ENCODE measurements around the gene THRSP. TPM values are rescaled to one million over a fixed set of nuclear protein-coding genes. Genes with fewer than 3 reads are reported as not detected.
"Not testable (repeated sequence)": the region's sequence is repeated elsewhere in the genome, so short reads cannot be mapped to it uniquely, and the experiment has no call there.

THRSP gene
- polyA plus RNA-seq, 3 donors, result 0.16 to 0.33 (median 0.26) TPM

DNA sequence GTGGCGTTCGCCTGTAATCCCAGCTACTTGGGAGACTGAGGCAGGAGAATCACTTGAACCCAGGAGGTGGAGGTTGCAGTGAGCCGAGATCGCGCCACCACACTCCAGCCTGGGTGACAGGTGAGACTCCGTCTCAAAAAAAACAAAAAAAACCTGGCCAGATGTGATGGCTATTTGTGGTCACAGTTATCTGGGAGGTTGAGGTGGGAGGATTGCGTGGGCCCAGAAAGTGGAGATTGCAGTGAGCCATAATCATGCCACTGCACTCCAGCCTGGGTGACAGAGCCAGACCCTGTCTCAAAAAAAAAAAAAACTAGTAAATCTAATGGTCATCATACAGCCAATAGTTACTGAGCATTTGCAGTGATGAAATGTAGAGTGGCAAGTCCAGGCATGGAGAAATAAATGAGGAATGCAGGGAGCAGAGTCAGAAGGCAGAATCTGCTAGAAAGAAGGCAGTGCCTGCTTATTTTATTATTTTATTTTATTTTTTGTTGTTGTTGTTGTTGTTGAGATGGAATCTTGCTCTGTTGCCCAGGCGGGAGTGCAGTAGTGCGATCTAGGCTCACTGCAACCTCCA lies 3.8 kb upstream of the THRSP start:
- DNase-seq (ENCODE audit: extremely low read depth in 1 of 11, low read depth in 9 of 11, low spot score in 4 of 11), result not testable (repeated sequence)

DNA sequence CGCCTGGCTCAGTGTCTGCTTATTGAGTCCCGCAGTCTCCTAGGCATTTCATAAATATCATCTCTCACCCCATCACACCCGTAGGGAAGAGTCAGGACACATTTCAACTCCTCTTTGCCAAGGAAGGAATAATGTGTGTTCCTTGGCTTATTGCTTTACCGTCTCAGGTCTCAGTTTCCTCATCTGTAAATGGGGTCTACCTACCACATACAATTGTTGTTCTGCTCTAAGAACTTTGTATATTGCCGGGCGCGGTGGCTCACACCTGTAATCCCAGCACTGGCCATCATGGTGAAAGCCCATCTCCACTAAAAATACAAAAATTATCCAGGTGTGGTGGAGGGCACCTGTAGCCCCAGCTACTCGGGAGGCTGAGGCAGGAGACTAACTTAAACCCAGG lies 3.1 kb upstream of the THRSP start:
- DNase-seq (ENCODE audit: extremely low read depth in 1 of 11, low read depth in 9 of 11, low spot score in 4 of 11), result no peak

DNA sequence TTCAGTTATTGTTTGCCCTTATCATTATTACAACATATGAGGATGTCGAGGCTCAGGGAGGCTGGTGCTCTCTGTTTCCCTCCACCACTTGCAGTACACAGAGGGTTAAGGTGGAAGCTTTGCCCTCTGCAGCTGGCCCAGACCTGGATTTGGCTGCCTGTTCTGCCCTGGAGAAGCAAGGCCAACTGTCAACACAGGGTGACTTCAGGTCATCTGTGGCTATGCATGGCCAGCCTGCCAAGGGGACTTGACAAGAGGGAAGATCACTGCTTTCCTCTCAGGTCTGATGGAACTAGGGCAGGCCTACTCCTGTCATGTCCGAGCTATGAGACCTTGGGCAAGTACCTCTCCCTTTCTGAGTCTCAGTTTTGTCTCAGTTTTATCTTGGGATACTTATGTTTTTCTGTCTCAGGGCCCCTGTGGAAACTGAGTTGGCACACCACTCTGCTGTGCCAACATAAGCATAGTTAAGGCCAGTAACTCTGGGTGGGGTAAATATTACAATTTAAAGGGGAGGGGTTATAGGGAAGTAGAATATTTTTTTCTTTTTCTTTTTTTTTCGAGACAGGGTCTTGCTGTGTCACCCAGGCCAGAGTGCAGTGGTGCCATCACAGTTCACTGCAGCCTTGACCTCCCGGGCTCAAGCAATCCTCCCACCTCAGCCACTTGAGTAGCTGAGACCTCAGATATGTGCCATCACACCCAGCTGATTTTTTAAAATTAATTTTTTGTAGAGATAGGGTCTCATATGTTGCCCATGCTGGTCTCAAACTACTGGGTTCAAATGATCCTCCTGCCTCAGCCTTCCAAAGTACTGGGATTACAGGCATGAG lies 2.4 kb upstream of the THRSP start:
- DNase-seq (ENCODE audit: extremely low read depth in 1 of 11, low read depth in 9 of 11, low spot score in 4 of 11), result no peak

DNA sequence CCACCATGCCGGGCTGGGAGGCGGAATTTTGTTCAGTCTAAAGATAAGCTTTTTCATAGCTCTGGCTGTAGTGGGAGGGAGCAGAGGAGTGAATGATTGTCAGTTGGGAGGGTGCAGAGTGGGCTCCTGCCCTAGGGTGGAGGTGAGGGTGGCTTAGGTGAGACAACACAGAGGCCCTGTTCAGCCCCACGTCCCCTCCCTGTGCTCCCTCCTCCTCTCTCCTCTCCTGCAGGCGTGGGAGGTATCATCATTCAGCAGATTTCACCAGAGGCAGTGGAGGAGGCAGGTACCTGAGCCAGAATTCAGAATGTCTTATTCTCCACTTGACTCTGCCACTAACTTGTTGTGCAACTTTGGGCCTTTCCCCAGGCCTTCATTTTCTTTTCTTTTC lies 1.7 kb upstream of the THRSP start:
- no peak for DNase-seq (ENCODE audit: extremely low read depth in 1 of 11, low read depth in 9 of 11, low spot score in 4 of 11)

DNA sequence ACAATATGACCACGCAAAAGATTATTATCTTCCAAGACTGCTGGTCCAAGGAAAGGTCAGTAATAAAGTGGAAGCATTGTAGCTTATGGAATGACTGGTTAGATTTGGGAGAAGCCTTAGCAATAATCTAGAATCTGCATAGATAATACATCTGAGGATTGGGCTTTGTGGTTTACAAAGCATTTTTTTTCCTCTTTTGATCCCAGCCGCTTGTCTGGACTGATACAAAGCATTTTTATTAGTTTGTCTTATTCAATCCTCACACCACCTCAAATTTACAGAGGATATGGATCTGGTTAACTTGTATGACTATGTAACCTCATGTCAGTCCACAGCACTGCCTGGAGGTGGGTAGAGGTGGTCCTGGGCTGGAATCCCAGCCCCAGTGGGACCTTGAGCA lies 990 bp upstream of the THRSP start:
- no peak for DNase-seq (ENCODE audit: extremely low read depth in 1 of 11, low read depth in 9 of 11, low spot score in 4 of 11)

DNA sequence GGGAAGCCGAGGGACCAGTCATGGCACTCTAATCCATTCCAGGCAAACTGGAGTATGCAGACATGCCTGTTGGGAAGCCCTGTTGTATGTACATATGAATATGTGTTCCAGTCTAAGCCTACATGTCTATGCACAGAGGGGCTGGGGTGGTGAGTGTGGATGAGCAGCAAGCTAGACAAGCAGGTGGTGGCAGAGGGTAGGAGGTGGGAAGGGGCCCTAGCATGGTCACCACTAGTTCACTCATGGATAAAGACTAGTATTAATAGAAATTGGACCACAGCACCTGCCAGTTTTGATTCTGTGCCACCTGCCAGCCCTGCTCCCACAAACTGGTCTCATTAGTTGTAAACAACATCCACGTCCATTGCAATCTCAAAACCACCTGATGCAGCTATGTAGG lies 1.5 kb downstream of the THRSP start:
- no peak for DNase-seq (ENCODE audit: extremely low read depth in 1 of 11, low read depth in 9 of 11, low spot score in 4 of 11)

DNA sequence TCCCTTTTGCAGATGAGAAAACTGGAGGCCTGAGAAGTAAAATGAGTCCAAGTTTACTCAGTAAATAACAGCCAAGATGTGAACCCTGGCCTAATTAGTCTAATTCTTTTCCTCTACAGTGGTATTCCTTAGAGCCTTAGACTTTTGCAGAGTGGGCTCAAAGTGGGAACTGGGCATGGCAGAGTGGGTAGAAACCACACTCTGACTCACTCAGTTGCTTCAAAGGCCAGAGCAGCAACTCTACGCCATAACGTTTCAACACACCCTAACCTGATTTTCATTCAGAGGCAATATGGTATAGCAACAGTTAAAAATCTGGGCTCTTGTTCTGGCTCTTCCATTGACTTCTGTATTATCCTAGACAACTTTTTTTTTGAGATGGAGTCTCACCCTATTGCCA lies 2.8 kb downstream of the THRSP start:
- DNase-seq (ENCODE audit: extremely low read depth in 1 of 11, low read depth in 9 of 11, low spot score in 4 of 11), result no peak

DNA sequence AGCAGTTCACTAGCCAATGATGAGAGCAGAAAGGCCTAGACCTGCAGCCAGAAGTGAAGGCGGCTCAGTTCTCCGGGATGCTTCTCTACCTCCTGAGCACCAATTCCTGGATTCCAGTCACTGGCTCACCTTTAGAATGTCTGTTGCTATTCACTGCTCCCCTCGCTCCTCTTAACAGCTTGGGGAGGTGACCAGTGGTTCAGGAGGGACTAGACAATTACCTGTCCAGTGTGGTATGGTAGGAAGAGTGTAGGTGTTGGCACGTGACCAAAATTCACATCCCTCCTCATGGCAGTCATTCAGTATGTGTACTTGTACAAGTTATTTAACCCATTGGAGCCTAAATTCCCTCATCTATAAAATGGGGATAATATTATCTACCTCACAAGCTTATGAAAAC lies 4.0 kb downstream of the THRSP start:
- DNase-seq (ENCODE audit: extremely low read depth in 1 of 11, low read depth in 9 of 11, low spot score in 4 of 11), result no peak

DNA sequence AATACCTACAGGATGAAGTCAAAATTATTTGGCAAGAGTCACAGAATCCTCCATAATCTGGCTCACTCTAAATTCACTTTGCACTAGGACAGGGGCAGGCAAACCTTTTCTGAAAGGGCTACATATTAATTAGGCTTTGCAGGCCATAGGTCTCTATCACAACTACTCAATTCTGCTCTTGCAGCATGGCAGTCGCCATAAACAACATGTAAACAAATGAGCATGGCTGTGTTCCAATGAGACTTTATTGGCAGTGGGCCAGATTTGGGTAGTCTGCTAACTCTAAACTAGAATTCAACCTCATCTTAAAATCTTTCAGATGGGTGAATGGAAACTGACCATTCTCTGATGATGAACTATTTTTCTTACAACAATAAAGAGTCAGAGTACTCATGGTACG lies 5.8 kb downstream of the THRSP start:
- DNase-seq (ENCODE audit: extremely low read depth in 1 of 11, low read depth in 9 of 11, low spot score in 4 of 11), result no peak

DNA sequence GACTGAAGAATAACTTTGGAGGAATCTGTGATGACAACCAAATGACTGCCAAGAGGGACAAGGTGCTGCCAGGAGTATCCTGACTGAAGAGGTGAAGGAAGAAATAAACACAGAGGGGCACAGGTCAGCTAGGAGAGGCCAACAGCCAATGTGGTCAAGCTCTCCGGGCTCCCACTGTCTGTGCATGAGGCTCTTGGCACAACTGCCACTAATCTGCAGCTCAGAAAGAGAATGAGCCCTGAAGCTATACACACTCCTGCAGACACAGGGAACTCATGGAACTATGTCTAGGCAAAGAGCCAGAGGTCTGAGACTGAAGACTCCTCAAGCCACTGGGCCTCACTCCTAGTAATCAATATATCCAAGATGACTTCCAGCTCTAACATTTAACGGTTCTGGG lies 7.0 kb downstream of the THRSP start:
- DNase-seq (ENCODE audit: extremely low read depth in 1 of 11, low read depth in 9 of 11, low spot score in 4 of 11), result no peak

DNA sequence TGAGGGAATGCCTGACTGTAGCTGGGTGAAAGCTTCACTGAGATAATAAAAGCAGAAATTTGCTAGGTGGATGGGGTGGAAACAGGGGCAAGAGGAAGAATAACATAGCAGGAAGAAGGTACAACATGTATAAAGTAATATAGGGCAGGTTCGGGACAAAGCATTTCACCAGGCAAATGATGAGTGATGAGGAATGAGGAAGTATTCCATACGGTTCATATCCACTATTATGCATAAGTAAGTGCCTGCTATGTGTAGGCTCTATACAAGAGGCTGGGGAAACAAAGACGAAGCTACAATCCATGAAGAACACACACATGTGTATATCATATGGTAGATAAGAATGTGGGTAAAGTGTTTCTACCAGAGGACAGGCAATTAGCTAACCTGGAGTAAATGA lies 8.1 kb downstream of the THRSP start:
- no peak for DNase-seq (ENCODE audit: extremely low read depth in 1 of 11, low read depth in 9 of 11, low spot score in 4 of 11)

DNA sequence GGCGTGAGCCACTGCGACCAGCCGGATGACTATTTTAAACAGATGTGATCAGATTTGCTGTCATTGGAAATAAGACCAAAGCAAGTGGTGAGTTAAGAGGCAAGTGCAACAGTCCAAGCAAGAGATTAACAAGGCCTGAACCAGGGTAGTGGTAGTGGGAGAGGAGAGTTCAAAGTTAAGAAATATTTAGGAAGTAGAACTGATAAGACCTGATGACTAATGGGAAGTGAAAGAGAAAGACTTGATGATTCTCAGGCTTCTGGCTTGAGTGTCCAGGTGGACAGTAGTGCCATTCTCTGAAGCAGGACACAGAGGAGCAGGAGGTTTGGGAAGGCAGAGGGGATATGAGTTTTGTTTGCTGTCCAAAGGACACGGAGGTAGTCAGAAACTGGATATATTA lies 8.8 kb downstream of the THRSP start:
- no peak for DNase-seq (ENCODE audit: extremely low read depth in 1 of 11, low read depth in 9 of 11, low spot score in 4 of 11)

DNA sequence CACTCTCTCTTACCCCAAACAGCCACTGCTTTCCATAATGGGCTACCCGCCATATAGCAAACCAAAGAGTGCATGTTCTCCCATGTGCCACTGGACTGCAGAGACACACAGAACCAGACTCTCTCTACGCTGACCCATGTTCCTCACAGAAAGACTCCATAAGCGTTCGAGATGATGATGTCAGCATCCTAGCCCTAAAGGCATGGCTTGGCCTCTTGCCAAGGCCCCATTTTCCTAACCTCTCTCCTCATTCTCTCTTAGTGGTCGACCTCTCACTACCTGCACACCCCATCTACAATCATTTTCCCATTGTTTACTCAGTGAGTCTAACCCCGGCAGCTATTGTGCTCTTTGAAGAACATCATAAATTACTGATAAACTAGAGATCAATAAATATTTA lies 11.1 kb downstream of the THRSP start:
- no peak for DNase-seq (ENCODE audit: extremely low read depth in 1 of 11, low read depth in 9 of 11, low spot score in 4 of 11)

DNA sequence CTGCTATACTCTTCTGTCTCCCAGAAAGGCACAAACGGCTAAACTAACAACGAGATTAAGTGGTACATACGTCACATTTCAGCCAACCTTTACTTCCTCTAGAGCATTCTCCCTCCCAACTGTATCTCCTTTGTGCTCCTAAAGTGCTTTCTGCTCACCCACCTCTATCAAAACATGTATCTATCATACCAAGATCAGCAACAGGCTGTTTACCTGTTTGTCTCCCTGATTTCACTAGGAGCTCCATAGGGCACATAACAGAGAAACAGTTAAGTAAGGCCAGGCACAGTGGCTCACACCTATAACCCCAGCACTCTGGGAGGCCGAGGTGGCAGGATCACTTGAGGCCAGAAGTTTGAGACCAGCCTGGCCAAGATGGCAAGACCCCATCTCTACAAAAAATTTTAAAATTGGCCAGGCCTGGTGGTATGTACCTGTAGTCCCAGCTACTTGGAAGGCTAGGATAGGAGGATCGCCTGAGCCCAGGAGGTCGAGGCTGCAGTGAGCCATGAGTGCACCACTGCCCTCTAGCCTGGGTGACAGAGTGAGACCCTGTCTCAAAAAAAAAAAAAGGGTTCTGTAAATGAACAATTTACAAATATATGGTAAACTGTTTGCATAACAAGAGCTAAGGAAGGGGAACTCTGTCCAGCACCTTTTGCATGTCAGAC lies 13.2 kb downstream of the THRSP start:
- no peak for DNase-seq (ENCODE audit: extremely low read depth in 1 of 11, low read depth in 9 of 11, low spot score in 4 of 11)

DNA sequence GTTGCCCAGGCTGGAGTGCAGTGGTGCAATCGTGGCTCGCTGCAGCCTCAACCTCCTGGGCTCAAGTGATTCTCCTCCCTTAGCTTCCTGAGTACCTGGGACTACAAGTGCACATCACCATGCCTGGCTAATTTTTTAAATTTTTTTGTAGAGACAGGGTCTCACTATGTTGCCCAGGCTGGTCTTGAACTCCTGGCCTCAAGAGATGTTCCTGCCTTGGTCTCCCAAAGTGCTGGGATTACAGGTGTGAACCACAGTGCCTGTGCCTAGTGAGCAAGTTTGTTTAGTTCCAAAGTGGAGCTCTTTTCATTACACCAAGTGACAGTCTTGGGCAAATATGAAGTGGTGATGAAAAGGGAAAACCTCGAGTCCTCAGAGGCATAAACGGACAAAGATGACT lies 13.9 kb downstream of the THRSP start:
- not testable (repeated sequence) for DNase-seq (ENCODE audit: extremely low read depth in 1 of 11, low read depth in 9 of 11, low spot score in 4 of 11)

DNA sequence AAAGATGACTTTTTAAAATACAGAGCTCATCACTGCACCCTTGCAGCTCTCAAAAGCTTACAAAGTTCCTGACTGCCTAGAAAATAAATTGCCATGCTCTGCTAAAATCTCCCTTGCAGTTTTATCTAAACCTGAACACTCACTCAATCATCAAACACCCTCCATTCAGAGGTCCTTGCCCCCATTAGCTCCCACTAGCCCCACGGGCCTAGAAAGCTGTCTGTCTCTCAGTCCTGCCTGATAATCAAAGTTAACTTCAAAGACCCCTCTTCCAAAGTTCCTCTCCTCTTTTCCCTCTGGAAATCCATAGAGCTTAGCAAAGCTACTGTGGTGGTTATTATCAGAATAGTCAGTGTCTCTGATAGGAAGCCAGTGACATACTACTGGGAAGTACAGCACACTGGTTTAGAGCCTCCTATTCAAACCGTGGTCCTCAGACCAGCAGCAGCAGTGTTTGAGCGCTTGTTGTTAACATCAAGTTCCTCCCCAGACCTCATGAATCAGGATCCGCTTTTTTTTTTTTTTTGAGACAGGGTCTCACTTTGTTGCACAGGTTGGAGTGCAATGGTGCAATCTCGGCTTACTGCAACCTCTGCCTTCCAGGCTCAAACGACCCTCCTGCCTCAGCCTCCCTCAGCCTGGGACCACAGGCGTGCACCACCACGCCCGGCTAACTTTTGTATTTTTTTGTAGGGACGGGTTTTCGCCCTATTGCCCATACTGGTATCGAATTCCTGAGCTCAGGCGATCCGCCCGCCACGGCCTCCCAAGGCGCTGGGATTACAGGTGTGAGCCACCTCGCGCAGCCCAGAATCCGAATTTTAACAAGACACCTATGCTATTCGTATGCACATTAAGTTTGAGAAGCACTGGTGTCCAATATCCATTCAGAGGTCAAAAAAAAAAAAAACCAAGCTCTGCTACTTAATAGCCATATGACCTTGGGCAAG lies 14.8 kb downstream of the THRSP start:
- peak in 1 of 11 donors; percentile 11 for DNase-seq (ENCODE audit: extremely low read depth in 1 of 11, low read depth in 9 of 11, low spot score in 4 of 11)

DNA sequence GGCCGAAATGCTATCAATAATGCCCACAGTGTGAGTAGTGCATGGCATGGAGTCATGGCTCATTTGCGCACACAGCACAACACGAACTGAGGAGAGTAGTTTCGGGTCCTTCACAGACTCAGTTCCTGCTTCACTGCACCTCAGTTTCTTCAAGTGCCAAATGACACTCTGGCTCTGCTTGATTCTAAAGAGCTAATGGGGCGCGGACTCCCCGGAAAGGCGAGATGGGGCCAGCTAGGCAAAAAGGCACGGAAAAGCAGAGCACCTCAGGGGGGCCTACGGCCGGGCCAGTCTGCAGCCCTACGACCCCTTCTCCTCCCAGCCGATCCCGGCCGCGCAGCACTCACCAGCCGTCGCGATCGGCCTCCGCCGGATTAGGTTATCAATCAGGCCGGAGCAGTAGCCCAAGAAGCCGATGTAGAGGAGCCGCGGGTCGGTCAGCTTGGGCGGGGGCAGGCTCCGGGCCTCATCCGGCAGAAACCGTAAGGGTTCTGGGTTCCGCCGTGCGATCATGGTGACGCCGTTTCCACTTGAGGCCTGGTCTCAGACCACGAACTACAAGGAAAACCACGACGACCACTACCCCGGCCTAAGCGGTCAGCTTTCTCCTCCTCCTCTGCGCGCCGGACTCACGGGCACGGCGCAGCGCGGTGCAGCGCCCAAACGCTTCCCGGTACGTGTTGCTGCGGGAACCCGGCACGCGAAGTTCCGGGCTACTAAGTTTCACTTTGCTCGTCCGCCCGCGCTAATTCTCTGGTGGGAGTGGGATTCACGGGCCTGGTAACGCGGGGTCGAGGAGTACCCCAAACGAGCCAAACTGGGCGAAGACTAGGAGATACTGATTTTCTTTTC lies 15.8 kb downstream of the THRSP start, which contains the start of gene NDUFC2:
Gene NDUFC2 (minus strand): TSS at position 631 of the 852 bp plus-strand sequence. CDS start 118 bp downstream, at position 513.
- DNase-seq (ENCODE audit: extremely low read depth in 1 of 11, low read depth in 9 of 11, low spot score in 4 of 11), result peak; percentile 45 to 77 (median 70)

DNA sequence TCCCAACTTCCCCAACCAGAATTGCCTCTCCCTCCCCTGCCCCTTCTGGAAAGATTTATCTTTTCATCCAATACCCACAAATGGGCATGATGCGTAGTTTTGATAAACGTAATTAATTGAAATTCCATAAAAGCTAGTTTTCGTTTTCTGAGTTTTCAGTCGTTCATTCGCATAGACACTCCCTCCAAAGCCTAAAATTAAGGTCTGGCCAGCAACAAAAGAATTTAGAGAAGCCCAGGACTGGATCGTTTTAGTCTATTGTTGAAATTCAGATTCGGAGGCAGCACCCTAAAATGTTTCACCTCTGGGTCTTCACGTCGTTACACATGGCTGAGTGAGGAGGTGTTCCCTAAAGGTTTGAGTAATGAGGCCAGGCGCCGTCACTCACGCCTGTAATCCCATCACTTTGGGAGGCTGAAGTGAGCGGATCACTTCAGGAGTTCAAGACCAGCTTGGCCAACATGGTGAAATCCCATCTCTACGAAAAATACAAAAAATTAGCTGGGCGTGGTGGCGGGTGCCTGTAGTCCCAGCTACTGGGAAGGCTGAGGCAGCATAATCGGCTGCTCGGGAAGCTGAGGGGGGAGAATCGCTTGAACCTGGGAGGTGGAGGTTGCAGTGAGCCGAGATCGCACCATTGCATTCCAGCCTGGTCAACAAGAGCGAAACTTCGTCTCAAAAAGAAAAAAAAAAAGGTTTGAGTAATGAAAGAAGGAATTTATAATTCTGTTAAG lies 16.6 kb downstream of the THRSP start:
- DNase-seq (ENCODE audit: extremely low read depth in 1 of 11, low read depth in 9 of 11, low spot score in 4 of 11), result peak in 1 of 11 donors; percentile 17

All from renal cortex interstitium (tissue), 11 donors.